WI38 (cell line): ENCODE measurements around the gene ANKRD39.

Experiments
- H3K4me3 ChIP-seq: 2 replicates; pipeline ENCODE4 v1.5.1; 2011; ENCODE audit warnings: low read depth, mild to moderate bottlenecking, control low read depth, low read length
- TF ChIP-seq, protein P1 (sequence below): IDR thresholded peaks from 2 replicates; pipeline ENCODE4 v1.5.1; 2012; ENCODE audit warnings: low read depth, mild to moderate bottlenecking, control low read depth, low read length

Gene ANKRD39

DNA sequence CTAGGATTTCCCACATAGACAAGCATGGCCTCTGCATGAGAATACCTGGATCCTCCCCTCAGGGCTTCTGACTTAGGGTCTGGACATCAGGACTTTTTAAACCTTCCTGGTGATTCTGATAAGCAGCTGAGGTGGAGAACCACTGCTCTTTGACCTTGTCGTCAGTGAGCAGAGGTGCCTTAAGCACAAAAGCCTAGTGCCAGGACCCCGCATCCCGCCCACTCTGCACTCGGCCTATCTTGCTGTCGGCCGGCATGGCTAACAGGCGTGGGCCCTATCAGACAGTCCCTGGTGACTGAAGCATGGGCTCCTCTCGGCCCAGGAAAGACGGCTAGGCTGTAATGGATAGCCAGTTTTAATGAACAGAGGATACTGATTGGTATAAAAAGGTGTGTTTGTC lies 20.2 kb downstream of the ANKRD39 start:
- TF ChIP-seq, protein P1, sequence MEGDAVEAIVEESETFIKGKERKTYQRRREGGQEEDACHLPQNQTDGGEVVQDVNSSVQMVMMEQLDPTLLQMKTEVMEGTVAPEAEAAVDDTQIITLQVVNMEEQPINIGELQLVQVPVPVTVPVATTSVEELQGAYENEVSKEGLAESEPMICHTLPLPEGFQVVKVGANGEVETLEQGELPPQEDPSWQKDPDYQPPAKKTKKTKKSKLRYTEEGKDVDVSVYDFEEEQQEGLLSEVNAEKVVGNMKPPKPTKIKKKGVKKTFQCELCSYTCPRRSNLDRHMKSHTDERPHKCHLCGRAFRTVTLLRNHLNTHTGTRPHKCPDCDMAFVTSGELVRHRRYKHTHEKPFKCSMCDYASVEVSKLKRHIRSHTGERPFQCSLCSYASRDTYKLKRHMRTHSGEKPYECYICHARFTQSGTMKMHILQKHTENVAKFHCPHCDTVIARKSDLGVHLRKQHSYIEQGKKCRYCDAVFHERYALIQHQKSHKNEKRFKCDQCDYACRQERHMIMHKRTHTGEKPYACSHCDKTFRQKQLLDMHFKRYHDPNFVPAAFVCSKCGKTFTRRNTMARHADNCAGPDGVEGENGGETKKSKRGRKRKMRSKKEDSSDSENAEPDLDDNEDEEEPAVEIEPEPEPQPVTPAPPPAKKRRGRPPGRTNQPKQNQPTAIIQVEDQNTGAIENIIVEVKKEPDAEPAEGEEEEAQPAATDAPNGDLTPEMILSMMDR: no peak
- no peak overlapping the region for H3K4me3 ChIP-seq

DNA sequence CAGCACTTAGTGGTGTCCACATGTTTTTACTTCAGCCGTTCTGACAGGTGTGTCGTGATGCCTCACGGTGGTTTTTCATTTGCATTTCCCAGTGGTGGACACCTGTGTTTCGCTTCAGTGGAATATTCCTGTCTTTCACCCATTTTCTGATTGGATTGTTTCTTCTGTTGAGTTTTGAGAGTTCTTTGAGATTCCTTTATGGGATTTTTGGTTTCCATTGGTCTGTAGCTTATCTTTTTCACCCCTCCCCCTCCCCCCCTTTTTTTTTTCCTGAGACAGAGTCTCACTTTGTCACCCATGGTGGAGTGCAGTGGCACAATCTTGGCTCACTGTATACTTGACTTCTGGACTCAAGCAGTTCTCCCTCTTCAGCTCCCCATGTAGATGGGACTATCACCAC lies 22.0 kb downstream of the ANKRD39 start:
- H3K4me3 ChIP-seq: no peak overlapping the region
- TF ChIP-seq, protein P1: no peak

DNA sequence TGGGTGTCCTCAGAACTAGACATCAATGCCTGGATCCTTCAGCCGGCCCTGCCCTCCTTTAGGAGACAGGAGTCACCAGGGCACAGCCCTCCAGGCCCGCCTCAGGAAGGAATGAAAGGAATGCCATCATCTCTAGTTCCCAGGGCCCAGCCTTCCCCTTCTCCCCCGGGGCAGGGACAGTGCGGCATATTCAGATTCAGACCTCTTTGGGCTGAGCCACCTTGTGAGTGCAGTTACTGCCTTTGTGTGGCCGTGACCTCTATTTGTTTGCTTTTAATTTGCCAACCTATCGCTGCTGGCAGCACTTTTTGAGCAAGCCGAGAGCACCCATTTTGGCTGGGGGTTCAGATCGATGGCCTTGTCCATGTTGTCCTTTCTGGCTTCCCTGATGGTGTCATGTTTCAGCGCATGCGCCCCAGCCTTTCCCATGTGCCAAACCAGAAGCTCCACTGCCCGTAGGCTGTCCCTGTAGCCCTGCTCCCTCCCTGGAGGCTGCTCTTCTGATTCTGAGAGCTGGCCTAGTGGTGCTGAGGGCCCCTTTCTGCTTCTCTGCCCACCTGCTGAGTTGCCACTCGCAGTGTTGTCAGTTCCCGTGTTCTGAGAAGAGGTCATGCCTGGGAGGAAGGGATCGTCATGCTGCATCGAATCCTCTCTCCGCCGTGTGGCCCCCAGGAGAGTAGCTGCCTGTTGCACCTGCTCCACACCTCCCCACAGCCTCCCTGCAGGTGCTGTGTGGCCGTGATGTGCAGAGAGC lies 24.9 kb downstream of the ANKRD39 start:
- TF ChIP-seq, protein P1: no peak
- no peak overlapping the region for H3K4me3 ChIP-seq

DNA sequence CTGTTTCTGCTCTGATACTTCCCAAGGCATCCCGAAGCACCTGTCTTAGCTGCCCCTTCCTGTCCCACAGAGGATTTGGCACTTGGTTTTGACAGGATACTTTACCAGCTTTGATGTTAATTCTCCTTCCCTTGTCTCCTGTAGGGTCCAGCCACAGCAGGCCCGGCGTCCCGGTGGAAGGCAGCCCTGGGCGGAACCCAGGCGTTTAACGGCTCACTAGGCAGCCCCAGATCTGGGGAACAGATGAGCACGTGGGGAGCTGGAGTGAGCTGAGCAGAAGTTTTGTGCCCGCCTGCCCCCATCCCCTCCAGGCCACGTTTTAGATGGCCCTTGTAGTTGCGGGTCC lies 25.4 kb downstream of the ANKRD39 start:
- H3K4me3 ChIP-seq: no peak overlapping the region
- TF ChIP-seq, protein P1: no peak

DNA sequence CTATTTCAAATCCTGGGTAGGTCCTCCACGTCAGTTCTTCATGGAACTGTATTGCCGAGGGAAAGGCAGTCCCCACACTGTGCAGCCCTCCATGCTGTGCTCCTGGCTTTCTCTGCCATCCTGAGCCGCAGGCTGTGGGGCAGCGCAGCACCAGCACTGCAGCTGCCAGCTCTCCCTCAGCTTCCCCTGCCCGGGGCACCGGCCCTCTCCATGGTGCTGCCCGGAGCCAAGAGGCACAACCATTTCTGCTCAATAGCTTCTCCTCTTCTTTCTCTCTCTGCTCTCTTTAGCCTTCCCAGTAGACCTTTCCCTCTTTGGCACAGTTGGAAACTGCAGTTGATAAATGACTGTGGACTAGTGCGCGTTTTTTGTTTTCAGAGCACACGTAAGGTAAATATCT lies 26.1 kb downstream of the ANKRD39 start:
- TF ChIP-seq, protein P1: no peak

DNA sequence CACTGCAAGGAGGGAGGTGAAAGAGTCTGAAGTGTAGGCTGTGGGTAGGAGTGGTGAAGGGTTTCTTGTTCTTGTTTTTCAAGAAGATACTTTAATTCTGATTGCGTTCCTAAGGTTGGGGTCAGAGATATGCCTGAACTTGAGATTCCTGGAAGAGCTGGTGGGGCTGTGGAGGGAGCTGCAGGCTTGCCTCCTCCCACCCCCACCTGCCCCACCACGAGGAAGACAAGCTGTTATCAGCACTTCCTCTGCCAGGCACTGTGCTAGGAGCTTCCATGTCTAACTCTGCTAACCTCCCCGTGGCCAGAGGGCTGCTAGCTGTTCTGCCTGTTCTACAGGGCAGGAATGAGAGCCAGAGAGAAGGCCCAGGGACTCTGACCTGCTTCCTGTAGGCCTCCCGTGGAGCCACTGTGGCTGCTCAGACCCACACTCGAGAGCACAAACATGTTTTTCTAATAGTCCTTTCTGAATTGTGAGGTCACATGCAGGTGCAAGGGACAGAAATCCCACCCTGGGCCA lies 27.7 kb downstream of the ANKRD39 start:
- TF ChIP-seq, protein P1: no peak
- H3K4me3 ChIP-seq: no peak overlapping the region

More for the DNA sequence above, 26.1 kb downstream of the ANKRD39 start:
- H3K4me3 ChIP-seq: no peak overlapping the region

DNA sequence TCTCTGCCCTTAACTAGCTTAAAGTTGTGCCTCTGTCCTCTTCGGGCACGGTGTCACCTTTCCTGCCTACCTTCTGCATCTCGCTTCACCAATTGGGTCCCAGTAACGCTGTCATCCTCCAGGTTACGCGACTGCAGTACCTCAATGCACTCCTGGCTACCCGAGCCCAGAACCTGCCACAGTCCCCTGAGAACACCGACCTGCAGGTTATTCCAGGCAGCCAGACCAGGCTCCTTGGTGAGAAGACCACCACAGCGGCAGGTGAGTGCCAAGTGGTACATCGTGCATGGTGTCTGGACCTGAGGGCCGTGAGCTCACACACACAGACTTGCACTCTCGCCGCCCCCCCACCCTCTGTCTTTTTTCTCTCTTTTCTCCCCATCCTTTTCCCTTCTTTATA lies 28.9 kb downstream of the ANKRD39 start:
- TF ChIP-seq, protein P1: no peak
- no peak overlapping the region for H3K4me3 ChIP-seq
